ENCODE results near the gene PTPRG. TPM values are rescaled to one million over a fixed set of nuclear protein-coding genes. Genes with fewer than 3 reads are reported as not detected.

The PTPRG gene
- total RNA-seq, 4 donors from 2014 or later: 11.0 to 18.5 (median 14.9) TPM

DNA sequence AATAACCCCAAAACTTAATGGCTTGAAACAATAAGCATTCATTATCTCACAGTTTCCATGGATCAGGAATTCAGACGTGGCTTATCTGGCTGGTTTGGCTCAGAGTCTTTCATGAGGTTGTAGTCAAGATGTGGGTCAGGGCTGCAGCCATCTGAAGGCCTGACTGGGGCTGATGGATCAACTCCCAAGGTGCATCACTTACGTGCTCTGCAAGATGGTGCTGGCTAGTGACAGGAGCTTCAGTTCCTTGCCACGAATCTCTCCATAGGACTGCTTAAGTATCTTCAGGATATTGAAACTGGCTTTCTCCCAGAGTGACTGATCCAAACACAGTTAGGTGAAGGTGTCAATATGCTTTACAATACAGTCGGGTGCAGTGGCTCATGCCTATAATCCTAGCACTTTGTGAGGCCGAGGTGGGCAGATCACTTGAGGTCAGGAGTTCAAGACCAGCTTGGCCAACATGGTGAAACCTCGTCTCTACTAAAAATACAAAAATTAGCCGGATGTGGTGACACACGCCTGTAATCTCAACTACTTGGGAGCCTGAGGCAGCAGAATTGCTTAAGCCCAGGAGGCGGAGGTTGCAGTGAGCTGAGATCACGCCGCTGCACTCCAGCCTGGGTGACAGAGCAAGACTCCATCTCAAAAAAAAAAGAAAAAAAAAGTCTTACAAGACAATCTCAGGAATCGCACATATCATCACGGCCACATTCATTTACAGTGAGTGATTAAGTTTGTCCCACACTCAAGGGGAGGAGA, 28.5 kb upstream of the PTPRG start:
- H3K4me1 ChIP-seq: no peaks in the 10 kb centered on the region
- TF ChIP-seq POLR2A (IDR thresholded peaks at IDR 0.05): no peak
- 96% methylated on average over 13 of the region's 13 CpGs for WGBS
- H3K27me3 ChIP-seq: no peaks in the 10 kb centered on the region
- H3K4me3 ChIP-seq: no peak overlapping the region
- DNase-seq (ENCODE audit: low spot score in 2 of 2): no peak
- H3K9me3 ChIP-seq: no peaks in the 10 kb centered on the region
- no peak overlapping the region for H3K27ac ChIP-seq
- H3K36me3 ChIP-seq: no peaks in the 10 kb centered on the region

DNA sequence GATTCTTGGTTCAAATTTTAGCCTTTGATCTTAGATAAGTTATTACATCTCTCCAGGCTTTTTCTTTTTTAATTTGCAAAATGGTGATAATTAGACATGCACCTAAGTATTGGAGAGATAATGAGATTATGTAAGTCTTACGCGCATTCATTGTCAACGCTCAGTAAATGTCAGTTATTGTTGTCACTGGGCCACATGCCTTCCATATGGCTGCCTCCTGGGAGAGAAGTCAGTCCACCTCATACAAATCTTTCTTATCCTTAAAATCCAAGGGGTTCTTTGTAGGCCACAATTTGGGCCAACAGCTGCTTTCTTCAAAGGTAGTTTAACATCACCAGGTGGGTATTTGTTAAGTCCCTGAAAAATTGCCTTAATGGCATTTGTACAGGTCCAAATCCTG, 25.5 kb upstream of the PTPRG start:
- no peaks in the 10 kb centered on the region for H3K27me3 ChIP-seq
- H3K36me3 ChIP-seq: no peaks in the 10 kb centered on the region
- no peak overlapping the region for H3K4me3 ChIP-seq
- 89% methylated on average over 3 of the region's 3 CpGs for WGBS
- no peaks in the 10 kb centered on the region for H3K9me3 ChIP-seq
- TF ChIP-seq, protein P1, sequence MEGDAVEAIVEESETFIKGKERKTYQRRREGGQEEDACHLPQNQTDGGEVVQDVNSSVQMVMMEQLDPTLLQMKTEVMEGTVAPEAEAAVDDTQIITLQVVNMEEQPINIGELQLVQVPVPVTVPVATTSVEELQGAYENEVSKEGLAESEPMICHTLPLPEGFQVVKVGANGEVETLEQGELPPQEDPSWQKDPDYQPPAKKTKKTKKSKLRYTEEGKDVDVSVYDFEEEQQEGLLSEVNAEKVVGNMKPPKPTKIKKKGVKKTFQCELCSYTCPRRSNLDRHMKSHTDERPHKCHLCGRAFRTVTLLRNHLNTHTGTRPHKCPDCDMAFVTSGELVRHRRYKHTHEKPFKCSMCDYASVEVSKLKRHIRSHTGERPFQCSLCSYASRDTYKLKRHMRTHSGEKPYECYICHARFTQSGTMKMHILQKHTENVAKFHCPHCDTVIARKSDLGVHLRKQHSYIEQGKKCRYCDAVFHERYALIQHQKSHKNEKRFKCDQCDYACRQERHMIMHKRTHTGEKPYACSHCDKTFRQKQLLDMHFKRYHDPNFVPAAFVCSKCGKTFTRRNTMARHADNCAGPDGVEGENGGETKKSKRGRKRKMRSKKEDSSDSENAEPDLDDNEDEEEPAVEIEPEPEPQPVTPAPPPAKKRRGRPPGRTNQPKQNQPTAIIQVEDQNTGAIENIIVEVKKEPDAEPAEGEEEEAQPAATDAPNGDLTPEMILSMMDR (IDR thresholded peaks at IDR 0.05): no peak
- TF ChIP-seq POLR2A (IDR thresholded peaks at IDR 0.05): no peak
- no peaks in the 10 kb centered on the region for H3K4me1 ChIP-seq
- no peak for DNase-seq (ENCODE audit: low spot score in 2 of 2)
- H3K27ac ChIP-seq: no peak overlapping the region

DNA sequence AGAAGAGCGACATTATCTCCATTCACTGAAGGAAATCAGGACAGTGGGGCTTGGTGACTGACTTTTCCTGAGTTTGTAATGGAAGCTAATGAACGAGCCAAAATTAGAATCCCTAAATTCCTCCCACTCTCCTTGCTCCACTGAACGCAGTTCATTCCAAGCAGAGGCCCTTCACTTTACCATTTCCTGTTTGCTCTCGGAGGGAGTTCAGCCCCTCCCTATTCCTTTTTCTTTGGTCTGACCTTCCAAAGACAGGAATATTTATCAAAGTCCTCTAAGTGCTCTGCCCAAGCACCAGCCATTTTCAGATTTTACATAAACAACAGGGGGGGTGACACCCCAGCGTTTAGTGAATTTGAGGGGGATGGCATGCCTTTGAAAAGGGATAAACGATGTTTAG, 24.0 kb upstream of the PTPRG start:
- no peak overlapping the region for H3K4me3 ChIP-seq
- TF ChIP-seq, protein P1 (IDR thresholded peaks at IDR 0.05): no peak
- TF ChIP-seq EP300 (IDR thresholded peaks at IDR 0.05) (no peak), POLR2AphosphoS5 (IDR thresholded peaks at IDR 0.05) (no peak), POLR2A (IDR thresholded peaks at IDR 0.05) (no peak)
- no peaks in the 10 kb centered on the region for H3K27me3 ChIP-seq
- H3K4me1 ChIP-seq: no peaks in the 10 kb centered on the region
- H3K36me3 ChIP-seq: no peaks in the 10 kb centered on the region
- WGBS: 45% methylated on average over 6 of the region's 6 CpGs
- no peak overlapping the region for H3K27ac ChIP-seq
- no peaks in the 10 kb centered on the region for H3K9me3 ChIP-seq
- DNase-seq (ENCODE audit: low spot score in 2 of 2): no peak

DNA sequence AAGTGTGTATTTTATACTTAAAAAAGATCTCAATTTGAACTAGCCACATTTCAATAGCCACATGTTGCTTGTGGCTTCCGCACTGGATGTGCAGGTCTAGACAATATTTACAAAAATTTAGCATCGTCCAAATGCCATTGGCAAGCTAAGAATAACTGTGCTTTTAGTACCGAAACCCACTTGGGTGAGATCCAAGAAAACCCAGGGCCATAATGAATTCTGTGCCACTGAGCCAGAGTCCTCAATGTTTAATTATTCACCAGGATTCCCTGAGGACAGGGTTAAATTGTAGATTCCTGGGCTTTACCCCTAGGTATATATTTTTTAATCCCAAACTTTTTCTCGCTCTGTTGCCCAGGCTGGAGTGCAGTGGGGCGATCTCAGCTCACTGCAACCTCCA, 22.9 kb upstream of the PTPRG start:
- Histone ChIP-seq H3K27me3 (no peaks in the 10 kb centered on the region), H3K4me1 (no peaks in the 10 kb centered on the region), H3K27ac (no peak overlapping the region), H3K36me3 (no peaks in the 10 kb centered on the region), H3K4me3 (no peak overlapping the region), H3K9me3 (no peaks in the 10 kb centered on the region)
- no peak for DNase-seq (ENCODE audit: low spot score in 2 of 2)
- TF ChIP-seq EP300 (IDR thresholded peaks at IDR 0.05): no peak
- WGBS: 82% methylated on average over 5 of the region's 5 CpGs

DNA sequence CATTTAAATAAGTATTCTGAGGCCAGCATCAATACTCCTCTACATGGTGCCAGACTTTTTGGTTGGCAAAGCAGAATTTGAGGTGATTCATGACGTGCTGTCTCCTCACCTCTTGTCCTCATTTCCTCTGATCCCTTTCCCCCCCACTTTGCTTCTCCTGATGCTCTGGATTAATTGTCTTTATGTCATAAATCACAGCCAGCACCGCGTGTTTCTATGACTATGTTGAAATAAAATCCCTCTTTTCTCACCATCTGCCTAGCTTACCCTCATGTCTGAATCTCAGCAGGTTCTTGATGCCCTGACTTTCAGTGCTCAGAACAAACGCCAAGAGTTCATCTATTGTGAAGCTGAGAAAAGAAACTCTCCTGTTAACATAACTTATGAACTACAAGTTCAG, 19.7 kb upstream of the PTPRG start:
- no peak for TF ChIP-seq EP300 (IDR thresholded peaks at IDR 0.05)
- TF ChIP-seq POLR2AphosphoS5 (IDR thresholded peaks at IDR 0.05): no peak
- TF ChIP-seq, protein P1 (IDR thresholded peaks at IDR 0.05): no peak
- no peak for TF ChIP-seq POLR2A (IDR thresholded peaks at IDR 0.05)
- no peaks in the 10 kb centered on the region for H3K4me1 ChIP-seq
- no peaks in the 10 kb centered on the region for H3K36me3 ChIP-seq
- 48% methylated on average over 4 of the region's 4 CpGs for WGBS
- H3K27me3 ChIP-seq: no peaks in the 10 kb centered on the region
- no peak for DNase-seq (ENCODE audit: low spot score in 2 of 2)
- no peak overlapping the region for H3K27ac ChIP-seq
- no peak overlapping the region for H3K4me3 ChIP-seq
- no peaks in the 10 kb centered on the region for H3K9me3 ChIP-seq

DNA sequence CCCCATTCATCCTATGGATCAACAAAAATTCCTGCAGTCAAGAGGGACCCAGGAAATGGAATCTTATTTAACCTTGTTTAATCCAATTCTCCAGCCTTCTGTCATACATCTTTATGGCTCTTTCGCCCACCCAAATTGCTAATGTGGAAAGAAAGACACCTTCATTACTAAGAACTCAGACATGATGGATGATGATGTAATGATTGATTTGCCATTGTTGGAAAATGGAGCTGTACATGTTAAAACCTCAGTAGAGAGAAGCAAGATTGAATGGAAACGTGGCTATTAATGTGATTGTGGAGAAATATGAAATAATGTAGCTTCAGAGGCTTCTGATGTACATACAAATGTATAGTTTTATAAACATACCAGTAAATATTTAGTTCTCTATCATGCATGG, 15.7 kb upstream of the PTPRG start:
- WGBS: 82% methylated on average over 2 of the region's 2 CpGs
- no peaks in the 10 kb centered on the region for H3K36me3 ChIP-seq
- no peaks in the 10 kb centered on the region for H3K9me3 ChIP-seq
- H3K4me3 ChIP-seq: no peak overlapping the region
- H3K4me1 ChIP-seq: no peaks in the 10 kb centered on the region
- no peak overlapping the region for H3K27ac ChIP-seq
- TF ChIP-seq EP300 (IDR thresholded peaks at IDR 0.05): no peak
- TF ChIP-seq, protein P1 (IDR thresholded peaks at IDR 0.05): no peak
- no peak for TF ChIP-seq POLR2AphosphoS5 (IDR thresholded peaks at IDR 0.05)
- no peak for TF ChIP-seq POLR2A (IDR thresholded peaks at IDR 0.05)
- no peak for DNase-seq (ENCODE audit: low spot score in 2 of 2)
- H3K27me3 ChIP-seq: no peaks in the 10 kb centered on the region

Measured in suprapubic skin (tissue), 4 donors.